GM12878 (cell line): ENCODE measurements around the gene WSCD2.

Experiments used
- DPF2 ChIP-seq: fragments of 450-650 bp; IDR thresholded peaks from 2 replicates; pipeline ENCODE4 v1.6.1; 2017; ENCODE audit warnings: mild to moderate bottlenecking
- ETV6 ChIP-seq, 2 experiments: fragments of 450-650 bp in 1 of 2; IDR thresholded peaks in 1 of 2; conservative IDR thresholded peaks in 1 of 2; 2 replicates each; pipeline ENCODE4 v1.6.1; 2014; ENCODE audit warnings: antibody characterized with exemption in 1 of 2, borderline replicate concordance in 1 of 2, low read depth in 1 of 2, mild to moderate bottlenecking in 1 of 2, moderate library complexity in 1 of 2
- LARP7 ChIP-seq: fragments of 450-650 bp; IDR thresholded peaks from 2 replicates; pipeline ENCODE4 v1.6.1; 2017; ENCODE audit warnings: mild to moderate bottlenecking
- MEF2A ChIP-seq: IDR thresholded peaks from 2 replicates; pipeline ENCODE4 v1.6.1; 2011; ENCODE audit warnings: low read depth, mild to moderate bottlenecking, low read length, moderate library complexity; ENCODE audit not compliant: insufficient read depth
- POLR2A ChIP-seq: IDR thresholded peaks from 2 replicates; pipeline ENCODE4 v1.6.1; 2011; ENCODE audit warnings: low read depth, mild to moderate bottlenecking, low read length
- SUZ12 ChIP-seq: fragments of 200-600 bp; sonication (generic); IDR thresholded peaks from one replicate; pipeline ENCODE4 v1.6.1; 2018; ENCODE audit warnings: antibody characterized with exemption, mild to moderate bottlenecking; ENCODE audit not compliant: unreplicated experiment
- TAF1 ChIP-seq: IDR thresholded peaks from 2 replicates; pipeline ENCODE4 v1.6.1; 2011; ENCODE audit warnings: mild to moderate bottlenecking, low read depth, low read length, borderline replicate concordance
- TF ChIP-seq, protein P1 (sequence below), 3 experiments: IDR thresholded peaks in 2 of 3; conservative IDR thresholded peaks in 1 of 3; 2 replicates each; pipeline ENCODE4 v1.5.1; 2011; ENCODE audit warnings: low read depth in 3 of 3, low read length in 3 of 3, mild to moderate bottlenecking in 3 of 3, control low read depth in 2 of 3, moderate library complexity in 2 of 3, inconsistent platforms in 1 of 3, mixed read lengths in 1 of 3; ENCODE audit not compliant: control insufficient read depth in 2 of 3, insufficient read depth in 1 of 3; ENCODE audit errors: extremely low read depth in 1 of 3
- TF ChIP-seq, protein P2 (sequence below): IDR thresholded peaks from 2 replicates; pipeline ENCODE4 v1.6.1; 2012; ENCODE audit warnings: low read depth, low read length, improper control_type of control experiment

DNA sequence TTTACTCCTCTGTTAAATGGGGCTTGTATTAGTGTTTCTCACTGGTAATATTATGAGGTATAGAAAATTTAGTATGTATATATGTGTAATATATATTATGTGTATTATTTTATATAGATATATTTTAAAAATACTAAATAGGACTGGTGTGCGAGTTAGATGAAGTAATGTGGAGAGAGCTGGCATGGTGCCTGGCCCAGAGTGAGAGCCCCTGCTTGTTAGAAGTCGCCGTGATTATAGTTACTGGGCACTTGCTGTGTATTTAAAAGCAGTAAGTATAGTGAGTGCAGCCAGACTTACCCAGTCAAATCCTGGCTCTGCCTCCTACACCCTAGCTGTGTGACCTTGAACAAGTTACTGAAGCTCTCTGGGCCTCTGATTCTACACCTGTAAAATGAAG lies 48.0 kb downstream of the WSCD2 start:
- TF ChIP-seq, protein P1, sequence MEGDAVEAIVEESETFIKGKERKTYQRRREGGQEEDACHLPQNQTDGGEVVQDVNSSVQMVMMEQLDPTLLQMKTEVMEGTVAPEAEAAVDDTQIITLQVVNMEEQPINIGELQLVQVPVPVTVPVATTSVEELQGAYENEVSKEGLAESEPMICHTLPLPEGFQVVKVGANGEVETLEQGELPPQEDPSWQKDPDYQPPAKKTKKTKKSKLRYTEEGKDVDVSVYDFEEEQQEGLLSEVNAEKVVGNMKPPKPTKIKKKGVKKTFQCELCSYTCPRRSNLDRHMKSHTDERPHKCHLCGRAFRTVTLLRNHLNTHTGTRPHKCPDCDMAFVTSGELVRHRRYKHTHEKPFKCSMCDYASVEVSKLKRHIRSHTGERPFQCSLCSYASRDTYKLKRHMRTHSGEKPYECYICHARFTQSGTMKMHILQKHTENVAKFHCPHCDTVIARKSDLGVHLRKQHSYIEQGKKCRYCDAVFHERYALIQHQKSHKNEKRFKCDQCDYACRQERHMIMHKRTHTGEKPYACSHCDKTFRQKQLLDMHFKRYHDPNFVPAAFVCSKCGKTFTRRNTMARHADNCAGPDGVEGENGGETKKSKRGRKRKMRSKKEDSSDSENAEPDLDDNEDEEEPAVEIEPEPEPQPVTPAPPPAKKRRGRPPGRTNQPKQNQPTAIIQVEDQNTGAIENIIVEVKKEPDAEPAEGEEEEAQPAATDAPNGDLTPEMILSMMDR (IDR thresholded peaks at IDR 0.05 in 2 of 3, conservative IDR thresholded peaks at IDR 0.05 in 1 of 3; ENCODE audit: control insufficient read depth in 2 of 3, extremely low read depth in 1 of 3, insufficient read depth in 1 of 3, low read depth in 3 of 3, low read length in 3 of 3), result no peak
- TF ChIP-seq ETV6 (conservative IDR thresholded peaks at IDR 0.05 in 1 of 2, IDR thresholded peaks at IDR 0.05 in 1 of 2; ENCODE audit: borderline replicate concordance in 1 of 2, low read depth in 1 of 2) (no peak), TAF1 (no peak), MEF2A (no peak), LARP7 (no peak), DPF2 (no peak), SUZ12 (no peak), POLR2A (no peak)
- TF ChIP-seq, protein P2, sequence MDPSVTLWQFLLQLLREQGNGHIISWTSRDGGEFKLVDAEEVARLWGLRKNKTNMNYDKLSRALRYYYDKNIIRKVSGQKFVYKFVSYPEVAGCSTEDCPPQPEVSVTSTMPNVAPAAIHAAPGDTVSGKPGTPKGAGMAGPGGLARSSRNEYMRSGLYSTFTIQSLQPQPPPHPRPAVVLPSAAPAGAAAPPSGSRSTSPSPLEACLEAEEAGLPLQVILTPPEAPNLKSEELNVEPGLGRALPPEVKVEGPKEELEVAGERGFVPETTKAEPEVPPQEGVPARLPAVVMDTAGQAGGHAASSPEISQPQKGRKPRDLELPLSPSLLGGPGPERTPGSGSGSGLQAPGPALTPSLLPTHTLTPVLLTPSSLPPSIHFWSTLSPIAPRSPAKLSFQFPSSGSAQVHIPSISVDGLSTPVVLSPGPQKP, result no peak
